ENCODE data around the gene CYBA. TPM values are rescaled to one million over a fixed set of nuclear protein-coding genes. Genes with fewer than 3 reads are reported as not detected.

Gene CYBA
- total RNA-seq, 1 experiment from 2014 or later, result not detected

- DNase-seq (ENCODE audit: low read depth), result no peak
Measured at GRCh38 chr16:88631920-88632586, 18.8 kb downstream of the CYBA start.

DNA sequence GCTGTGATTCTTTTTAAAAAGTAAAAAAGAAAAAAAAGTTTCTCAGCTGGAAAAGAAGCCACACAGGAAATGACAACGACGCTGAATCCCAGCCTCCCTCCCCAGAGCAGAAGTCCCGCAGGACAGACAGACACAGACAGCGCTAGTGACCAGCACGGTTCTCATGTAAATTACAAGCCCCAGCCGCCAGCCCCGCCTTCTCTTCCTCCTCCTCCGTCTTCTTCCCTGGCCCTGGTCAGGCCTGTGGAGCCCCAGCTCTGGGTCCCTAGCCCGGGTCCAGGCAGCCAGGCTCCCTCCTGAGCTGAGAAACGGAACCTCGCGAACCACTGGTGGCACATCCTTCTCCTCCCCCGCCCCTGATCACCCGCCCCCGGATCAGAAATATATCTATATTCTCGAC is 19.5 kb downstream of the CYBA start:
- no peak for DNase-seq (ENCODE audit: low read depth)

- no peak for DNase-seq (ENCODE audit: low read depth)
Measured at GRCh38 chr16:88630941-88631340, 19.9 kb downstream of the CYBA start.

DNA sequence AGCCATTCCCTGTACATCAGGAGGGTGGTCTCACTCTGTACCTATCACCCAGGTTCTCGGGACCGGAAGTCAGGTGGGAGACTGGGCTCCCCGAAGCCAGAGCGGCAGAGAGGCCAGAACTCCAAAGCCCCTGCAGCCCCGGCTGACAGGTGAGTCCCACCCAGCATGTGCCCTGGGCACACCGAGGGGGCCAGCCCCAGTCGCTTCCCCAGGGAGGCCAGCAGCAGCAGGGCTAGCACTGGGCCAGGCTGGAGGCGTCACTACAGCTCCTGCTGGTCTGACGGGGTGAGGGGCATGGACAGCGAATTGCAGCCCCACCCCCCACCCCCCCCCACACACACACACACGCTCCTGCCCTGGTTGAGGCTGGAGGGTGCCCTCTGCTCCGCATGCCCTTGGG is 20.4 kb downstream of the CYBA start:
- DNase-seq (ENCODE audit: low read depth), result no peak

DNA sequence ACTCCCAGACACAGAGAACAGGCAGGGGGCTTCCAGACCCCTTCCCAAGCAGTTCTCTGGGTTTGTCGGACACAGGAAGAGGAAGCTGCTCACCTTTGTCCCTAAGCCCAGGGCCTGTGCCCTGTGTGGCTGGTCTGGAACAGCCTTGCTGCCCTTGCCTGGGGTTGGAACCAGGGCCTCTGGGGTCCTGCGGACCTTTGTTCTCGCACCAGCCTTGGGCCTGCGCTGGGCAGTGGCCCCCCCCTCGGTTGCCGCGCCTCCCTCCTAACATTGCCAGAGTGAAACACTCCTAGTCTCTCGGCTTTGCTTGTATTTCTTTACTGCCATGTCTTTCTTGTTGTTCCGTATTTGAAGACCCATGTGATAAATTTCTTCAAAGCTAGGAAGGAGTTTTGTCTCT is 21.0 kb downstream of the CYBA start:
- DNase-seq (ENCODE audit: low read depth), result no peak

DNA sequence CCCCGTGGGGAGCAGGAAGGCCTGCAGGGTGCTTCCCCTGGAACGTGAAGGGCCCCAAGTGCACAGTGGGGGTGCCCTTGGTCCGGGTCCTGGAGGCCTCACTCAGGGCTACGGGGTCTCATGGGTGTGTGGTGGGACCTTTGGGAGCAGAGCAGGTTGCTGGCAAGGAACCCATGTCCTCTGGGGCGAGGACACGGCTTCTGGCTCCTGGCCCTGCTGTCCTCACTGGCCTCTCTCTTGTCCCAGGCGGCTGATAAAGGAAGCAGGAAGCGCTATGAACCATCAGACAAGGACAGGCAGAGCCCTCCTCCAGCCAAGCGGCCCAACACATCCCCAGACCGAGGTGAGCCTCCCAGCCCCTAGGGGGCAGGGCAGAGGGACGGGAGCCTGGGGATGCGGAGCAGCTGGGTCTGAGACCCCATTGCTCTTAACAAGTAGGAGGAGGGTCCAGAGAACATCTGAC is 22.3 kb downstream of the CYBA start:
- no peak for DNase-seq (ENCODE audit: low read depth)

DNA sequence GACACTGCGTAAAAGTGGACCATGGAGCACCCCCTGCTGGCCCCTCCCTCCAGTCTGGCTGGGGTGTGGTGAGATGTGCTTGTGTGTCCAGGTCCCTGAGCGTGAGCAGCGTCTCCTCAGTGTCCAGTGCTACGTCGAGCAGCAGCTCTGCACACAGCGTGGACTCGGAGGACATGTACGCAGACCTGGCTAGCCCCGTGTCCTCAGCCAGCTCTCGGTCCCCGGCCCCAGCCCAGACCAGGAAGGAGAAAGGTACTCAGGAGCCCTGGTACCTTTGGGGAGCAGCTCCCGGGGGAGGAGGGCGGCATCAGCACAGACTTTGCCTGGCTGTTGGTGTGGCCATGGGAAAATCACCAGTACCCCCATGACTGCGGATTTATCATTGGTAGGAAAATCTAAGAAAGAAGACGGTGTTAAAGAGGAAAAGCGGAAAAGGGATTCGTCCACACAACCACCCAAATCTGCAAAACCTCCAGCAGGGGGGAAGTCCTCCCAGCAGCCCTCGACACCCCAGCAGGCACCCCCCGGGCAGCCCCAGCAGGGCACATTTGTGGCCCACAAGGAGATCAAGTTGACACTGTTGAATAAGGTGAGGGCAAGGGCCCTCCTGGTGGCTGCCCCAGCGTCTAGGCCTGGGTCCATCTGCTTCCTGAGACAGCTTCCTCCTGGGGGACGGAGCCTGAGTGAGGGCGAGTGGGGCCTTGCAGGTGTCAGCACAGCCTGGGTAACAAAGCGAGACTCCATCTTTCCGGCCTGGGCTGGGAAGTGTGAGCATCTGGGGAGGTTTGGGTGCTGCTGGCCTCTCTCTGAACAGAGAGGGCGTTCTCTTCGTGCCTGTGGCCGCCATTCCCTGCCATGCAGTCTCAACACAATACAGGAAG is 23.1 kb downstream of the CYBA start:
- DNase-seq (ENCODE audit: low read depth), result no peak

GRCh38 chr16:88626646-88627045 is 24.2 kb downstream of the CYBA start:
- no peak for DNase-seq (ENCODE audit: low read depth)

GRCh38 chr16:88624977-88625576 is 25.8 kb downstream of the CYBA start:
- no peak for DNase-seq (ENCODE audit: low read depth)

GRCh38 chr16:88624481-88624880 is 26.4 kb downstream of the CYBA start:
- no peak for DNase-seq (ENCODE audit: low read depth)

DNA sequence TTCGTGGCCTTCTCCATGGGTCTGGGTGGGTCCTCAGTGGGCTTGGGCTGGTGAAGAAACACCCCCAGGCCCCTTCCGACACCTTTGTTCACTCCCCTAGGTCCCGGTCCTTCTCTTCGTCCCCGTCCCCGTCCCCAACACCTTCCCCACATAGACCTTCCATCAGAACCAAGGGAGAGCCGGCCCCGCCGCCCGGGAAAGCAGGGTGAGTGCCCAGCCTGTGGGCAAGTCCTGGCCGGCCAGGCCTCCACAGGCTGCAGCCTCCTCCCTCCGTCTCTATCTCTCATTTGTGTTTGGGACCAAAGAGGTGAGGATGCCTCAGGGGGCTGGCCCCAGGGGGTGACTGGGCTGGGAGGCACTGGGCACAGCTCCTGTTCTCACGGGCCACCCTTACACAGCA is 27.0 kb downstream of the CYBA start:
- no peak for DNase-seq (ENCODE audit: low read depth)

DNA sequence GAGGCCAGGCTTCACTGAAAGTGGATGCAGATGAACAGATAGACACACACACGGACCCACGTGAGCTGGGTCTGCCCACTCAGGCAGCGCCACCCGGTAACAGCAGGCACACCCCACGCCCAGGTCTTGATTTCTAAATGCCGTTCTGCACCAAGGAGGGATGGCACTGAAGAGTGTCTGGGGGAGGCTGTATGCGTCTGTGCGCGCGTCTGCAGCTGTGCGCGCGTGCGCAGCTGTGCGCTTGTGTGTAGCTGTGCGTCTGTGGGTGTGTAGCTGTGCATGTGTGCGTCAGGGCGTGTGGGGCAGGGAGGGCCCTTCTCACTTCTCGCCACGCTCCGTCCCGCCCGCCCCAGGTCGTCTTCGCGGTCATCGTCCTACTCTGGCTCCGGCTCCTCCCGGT is 28.0 kb downstream of the CYBA start:
- no peak for DNase-seq (ENCODE audit: low read depth)

GRCh38 chr16:88622125-88622524 is 28.7 kb downstream of the CYBA start:
- DNase-seq (ENCODE audit: low read depth), result no peak

DNA sequence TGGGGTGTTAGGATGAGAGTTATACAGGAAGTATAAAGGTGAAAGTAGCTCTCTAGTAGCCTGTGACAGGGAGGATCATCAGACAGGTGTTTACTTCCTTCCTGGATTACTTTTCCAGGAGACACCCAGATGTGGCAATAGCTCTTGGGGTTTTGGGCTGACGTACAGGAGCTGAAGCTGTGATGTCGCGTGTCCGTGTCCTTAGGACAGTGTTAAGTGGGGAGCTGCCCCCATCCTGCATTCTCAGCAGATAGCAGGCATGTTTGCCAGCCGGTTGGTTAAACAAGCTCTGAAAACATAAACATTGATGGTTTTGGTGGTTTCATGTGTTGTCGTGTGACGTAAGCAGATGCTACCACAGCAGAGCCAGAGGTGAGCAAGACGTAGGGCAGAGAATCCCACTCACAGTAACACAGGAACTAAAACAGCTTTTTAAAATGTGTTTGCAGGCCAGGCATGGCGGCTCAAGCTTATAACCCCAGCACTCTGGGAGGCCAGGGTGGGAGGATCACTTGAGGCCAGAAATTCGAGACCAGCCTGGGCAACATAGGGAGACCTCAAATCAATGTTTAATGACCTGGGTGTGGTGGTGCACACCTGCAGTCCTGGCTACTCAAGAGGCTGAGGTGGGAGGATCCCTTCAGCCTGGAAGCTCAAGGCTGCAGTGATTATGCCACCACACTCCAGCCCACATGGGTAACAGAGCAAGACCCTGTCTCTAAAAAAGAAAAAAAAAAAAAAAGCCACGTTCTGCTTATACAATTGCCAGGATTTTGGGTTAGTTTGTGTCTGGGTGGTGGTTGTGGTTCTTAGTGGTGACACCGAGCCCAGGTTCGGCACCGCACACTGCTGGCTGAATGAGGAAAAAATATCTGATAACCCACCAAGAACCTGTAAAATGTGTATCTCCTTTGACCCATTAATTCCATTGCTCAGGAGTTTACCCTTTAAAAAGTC is 30.7 kb downstream of the CYBA start:
- peak; percentile 74 for DNase-seq (ENCODE audit: low read depth)

DNA sequence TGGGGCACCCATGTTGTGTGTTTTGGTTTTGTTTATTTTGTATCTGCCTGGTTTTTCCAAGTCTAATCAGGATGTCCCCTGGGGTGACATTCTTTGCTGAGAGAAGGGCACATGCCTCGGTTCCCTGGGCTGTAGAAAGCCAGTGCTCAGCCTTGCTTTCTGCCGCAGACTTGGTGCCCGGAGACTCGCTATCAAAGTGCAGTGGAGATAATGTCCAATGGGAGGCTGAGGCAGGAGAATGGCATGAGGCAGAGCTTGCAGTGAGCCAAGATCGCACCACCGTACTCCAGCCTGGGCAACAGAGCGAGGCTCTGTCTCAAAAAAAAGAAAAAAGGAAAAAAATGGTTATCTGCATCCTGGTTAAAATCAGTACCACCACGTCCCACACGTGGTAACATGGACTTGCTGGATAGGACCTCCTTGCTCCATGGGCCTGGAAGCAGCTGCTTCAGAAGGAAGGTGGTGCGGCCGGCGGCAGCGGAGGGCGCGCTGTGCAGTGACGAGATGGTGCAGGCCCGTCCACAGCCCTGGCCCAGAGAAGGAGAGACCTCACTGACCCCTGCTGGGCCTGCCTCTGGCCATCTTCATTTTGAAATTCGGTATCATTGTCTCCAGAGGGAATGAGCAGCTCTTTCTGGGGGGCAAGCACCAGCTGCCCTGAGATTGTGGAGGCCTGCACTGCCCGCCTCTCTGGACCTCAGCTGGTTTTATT is 31.7 kb downstream of the CYBA start:
- no peak for DNase-seq (ENCODE audit: low read depth)

DNA sequence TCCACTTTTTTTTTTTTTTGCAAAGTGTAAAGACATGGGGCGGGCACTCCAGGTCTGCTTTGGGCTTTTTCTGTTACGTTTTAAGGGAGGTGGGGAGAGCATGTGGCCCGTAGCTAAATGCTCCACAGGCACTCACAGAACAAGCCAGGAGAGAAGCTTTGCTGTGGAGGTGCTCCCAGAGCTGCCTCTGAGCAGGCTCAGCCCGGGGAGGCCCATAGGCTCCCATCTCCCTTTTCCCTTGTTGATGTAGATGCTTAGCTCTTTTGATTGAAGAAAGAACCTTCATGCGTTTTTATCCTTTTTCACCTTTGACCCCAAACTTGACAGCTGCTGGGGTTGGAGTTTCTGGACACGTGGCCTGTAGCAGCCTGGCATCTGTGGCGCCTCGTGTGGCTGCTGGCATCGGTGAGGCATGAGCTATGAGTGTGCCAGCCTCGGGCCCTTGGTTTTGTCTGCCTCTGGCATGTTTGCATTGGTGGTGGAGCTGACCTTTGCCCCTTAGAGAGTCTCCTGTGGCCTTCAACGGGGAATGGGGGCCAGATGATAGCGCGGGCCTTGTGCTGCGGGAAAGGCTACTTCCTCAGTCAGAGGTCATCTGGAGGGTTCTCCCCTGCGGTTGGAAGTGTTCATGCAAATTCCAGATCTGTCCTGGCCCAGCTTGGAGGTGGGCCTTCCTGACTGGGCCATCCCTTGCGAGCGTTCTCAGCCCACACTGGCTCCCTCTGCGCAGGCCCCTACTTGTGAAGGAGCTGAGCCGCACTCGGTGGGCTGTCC is 32.5 kb downstream of the CYBA start:
- peak; percentile 23 for DNase-seq (ENCODE audit: low read depth)

GRCh38 chr16:88617268-88618031 is 33.4 kb downstream of the CYBA start:
- no peak for DNase-seq (ENCODE audit: low read depth)

DNA sequence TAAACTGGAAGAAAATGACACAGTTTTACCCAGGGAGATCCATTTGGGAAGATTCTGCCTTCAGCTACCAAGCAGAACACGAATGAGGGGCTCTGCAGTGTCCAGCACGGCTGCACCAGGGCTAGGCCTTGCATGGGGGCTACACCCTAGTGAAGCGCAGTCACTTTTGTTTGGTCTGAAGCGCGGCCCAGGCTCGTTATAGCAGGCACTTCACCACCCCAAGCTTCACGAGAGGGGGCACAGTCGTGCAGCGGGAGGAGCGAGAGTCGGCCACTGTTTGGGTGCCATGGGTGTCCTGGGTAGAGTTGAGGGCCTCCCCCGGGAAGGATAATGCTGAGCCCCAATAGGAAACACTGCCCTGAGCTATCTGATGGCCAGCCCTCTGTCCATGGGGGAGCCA is 34.1 kb downstream of the CYBA start:
- no peak for DNase-seq (ENCODE audit: low read depth)

DNA sequence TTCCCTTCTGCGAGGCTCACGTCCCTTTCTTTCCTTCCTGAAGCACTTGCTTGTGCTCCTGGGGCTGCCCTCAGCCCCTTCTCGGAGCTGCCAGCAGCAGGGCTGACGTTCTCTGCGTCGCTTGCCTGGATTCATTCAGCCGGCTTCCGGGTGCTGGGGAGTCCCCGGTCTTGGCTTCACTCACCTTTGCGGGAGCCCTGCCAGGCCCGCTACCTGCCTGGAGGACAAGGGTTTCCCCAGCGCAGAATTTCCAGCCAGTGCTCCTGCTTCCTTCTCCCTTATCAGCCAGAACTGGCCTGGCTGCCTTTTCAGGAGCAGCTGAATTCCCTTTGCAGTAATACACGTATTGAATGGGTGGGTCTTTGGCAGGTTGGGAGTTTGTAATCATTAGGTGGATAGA is 34.5 kb downstream of the CYBA start:
- DNase-seq (ENCODE audit: low read depth), result no peak

Measured in M059J (cell line).